Upper lobe of left lung (tissue), 6 donors: Measurements from ENCODE around the gene ETFB. TPM values are rescaled to one million over a fixed set of nuclear protein-coding genes. Genes with fewer than 3 reads are reported as not detected.

ENCODE experiments used
- ATAC-seq, 2 donors: fragments of 200-7000 bp; cut with Tn5 transposase; one replicate each; pipeline ENCODE4 v1.9.1; 2022; ENCODE audit warnings: mild to moderate bottlenecking in 2 of 2, moderate library complexity in 2 of 2; ENCODE audit not compliant: low FRiP score in 2 of 2
- DNase-seq, 2 donors: peaks; one replicate each; pipeline ENCODE4 v3.0.0-alpha.2; 2019 to 2020
- H3K27ac ChIP-seq, 4 donors: fragments of 200-600 bp; sonication (generic); one replicate each; pipeline ENCODE4 v1.5.1; 2016 to 2019
- H3K27me3 ChIP-seq, 4 donors: fragments of 200-600 bp; sonication (generic); one replicate each; pipeline ENCODE4 v1.5.1; 2017 to 2019
- H3K36me3 ChIP-seq, 4 donors: fragments of 200-600 bp; sonication (generic); one replicate each; pipeline ENCODE4 v1.5.1; 2016 to 2019
- H3K4me1 ChIP-seq, 4 donors: fragments of 200-600 bp; sonication (generic); one replicate each; pipeline ENCODE4 v1.5.1; 2018 to 2019
- H3K4me3 ChIP-seq, 4 donors: fragments of 200-600 bp; sonication (generic); one replicate each; pipeline ENCODE4 v1.5.1; 2017 to 2019; ENCODE audit warnings: mild to moderate bottlenecking in 2 of 4, moderate library complexity in 1 of 4
- H3K9me3 ChIP-seq, 4 donors: fragments of 200-600 bp; sonication (generic); one replicate each; pipeline ENCODE4 v1.5.1; 2018 to 2019
- EP300 ChIP-seq, 4 donors: sonication (generic); formaldehyde crosslinking; IDR thresholded peaks; one replicate each; pipeline ENCODE4 v1.5.1; 2017; ENCODE audit warnings: antibody characterized with exemption in 4 of 4, control low read depth in 2 of 4
- POLR2A ChIP-seq, 4 donors: fragments of 450-650 bp; IDR thresholded peaks; one replicate each; pipeline ENCODE4 v1.5.1; 2016 to 2017; ENCODE audit warnings: antibody characterized with exemption in 4 of 4, mild to moderate bottlenecking in 2 of 4
- POLR2AphosphoS5 ChIP-seq, 2 donors: sonication (generic); formaldehyde crosslinking; IDR thresholded peaks; one replicate each; pipeline ENCODE4 v1.5.1; 2017; ENCODE audit warnings: antibody characterized with exemption in 2 of 2
- WGBS, 2 donors: methylation state at CpG; one replicate each; pipeline ENCODE4 v1.1.5; 2017 to 2018; 5-methylcytosine and 5-hydroxymethylcytosine counted together
- total RNA-seq, 6 donors: library from RNA; depleted of rRNA in 4 of 6; stranded (reverse); fragments of >200 nt in 4 of 6; gene quantifications; one replicate each; pipeline versions ENCODE4 v1.1.0 to v1.2.1, GENCODE V29; 2016 to 2021
- TF ChIP-seq, protein P1 (sequence below), 6 experiments: fragments of 450-650 bp in 4 of 6; fragments of 200-600 bp in 2 of 6; sonication (generic) in 2 of 6; IDR thresholded peaks; one replicate each; pipeline ENCODE4 v1.5.1; 2016 to 2019; ENCODE audit warnings: antibody characterized with exemption in 6 of 6
- donor health status: DM: no; HTN: no; CAD: no; lungs with moderate emphysema.
- donor health status: DM: no; HTN: yes; CAD: no; lungs with severe emphysema.

Gene ETFB
- total RNA-seq, 6 donors from 2014 or later: 59.7 to 102 (median 86.6) TPM

DNA sequence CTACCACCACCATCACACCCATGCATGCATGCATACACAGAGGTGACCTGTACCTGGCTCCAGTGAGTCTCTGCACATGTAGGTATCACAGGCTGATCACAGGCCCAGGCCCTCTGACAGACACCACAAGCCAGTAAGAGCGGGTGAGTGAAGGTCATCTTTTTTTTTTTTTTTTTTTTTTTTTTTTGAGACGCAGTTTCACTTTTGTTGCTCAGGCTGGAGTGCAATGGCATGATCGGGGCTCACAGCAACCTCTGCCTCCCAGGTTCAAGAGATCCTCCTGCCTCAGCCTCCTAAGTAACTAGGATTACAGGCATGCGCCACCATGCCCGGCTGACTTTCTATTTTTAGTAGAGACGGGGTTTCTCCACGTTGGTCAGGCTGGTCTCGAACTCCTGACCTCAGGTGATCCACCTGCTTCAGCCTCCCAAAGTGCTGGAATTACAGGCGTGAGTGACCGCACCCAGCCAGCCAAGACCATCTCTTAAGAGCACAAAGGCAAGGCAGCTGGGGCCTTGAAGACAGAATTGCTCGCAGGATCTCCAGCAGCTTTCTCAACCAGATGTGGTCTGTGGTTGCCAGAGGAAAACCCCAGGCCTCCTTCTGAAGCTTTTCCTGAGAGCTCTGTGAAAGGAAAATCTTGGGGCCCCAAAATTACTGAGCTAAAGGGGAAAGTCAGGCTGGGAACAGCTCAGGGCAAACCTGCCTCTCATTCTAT, 9.5 kb upstream of the ETFB start:
- ATAC-seq (no peak), DNase-seq (no peak)
- H3K36me3 ChIP-seq: no peaks in the 10 kb centered on the region
- TF ChIP-seq POLR2AphosphoS5 (IDR thresholded peaks at IDR 0.05): no peak
- H3K27me3 ChIP-seq: no peaks in the 10 kb centered on the region
- H3K4me3 ChIP-seq: no peak overlapping the region
- WGBS, 2 donors: 42 to 79% methylated on average over 11 of the region's 11 CpGs
- no peaks in the 10 kb centered on the region for H3K9me3 ChIP-seq
- no peak overlapping the region for H3K27ac ChIP-seq
- H3K4me1 ChIP-seq: peaks cover 0 to 4% (median 0%) of the 10 kb centered on the region in 4 donors

DNA sequence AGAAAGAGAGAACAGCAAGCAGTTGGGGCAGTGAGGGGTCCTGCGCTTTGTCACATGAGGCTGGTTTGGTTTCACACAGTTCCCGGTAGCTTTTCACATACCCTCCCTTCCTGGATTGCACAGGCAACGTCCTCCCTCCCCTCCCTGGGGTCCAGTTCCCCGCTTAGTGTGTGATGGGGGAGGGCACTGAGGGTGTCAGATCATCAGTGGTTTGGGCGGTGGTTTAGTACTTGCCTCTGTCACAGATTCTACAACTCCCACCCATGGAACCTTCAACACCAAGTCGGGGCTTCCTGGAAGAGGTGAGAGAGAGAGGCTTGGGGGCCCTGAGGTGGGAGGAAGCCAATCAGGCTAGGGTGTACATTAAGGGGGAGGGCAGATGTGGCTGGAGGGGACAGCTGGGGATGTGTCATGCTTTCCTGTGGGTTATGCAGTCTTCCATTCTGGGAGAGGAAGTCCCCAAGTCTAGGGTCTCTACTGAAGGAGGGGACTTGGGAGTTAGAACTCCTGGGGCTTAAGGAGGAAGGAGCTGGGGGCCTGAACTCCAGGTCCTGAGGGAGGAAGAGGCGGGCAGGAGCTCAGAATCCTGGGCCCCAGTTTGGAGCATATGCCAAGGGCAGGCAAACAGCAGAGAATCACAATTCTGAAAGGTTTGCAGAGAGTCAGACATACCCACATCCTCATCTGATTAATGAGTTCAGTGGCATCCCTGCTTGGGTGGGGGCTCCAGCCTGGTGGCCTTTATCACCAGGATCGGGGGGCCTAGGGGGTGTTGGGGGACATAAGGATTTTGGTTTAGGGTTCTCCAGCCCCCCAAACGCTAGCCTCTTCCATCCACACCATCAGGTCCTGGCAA, 6.7 kb upstream of the ETFB start, which contains the start of gene NKG7:
Gene NKG7 (minus strand): TSS at position 6 of the 856 bp plus-strand sequence. CDS start 119 bp downstream, outside the sequence.
- DNase-seq (peak in 1 of 2 donors; percentile 44), ATAC-seq (no peak)
- H3K4me1 ChIP-seq: peaks cover 3 to 12% (median 8%) of the 10 kb centered on the region in 4 donors
- H3K36me3 ChIP-seq: no peaks in the 10 kb centered on the region
- WGBS, 2 donors: 36 to 39% methylated on average over 7 to 9 of the region's 9 CpGs
- H3K4me3 ChIP-seq: peak within 1 kb of the TSS in 3 of 4 donors; percentile 8 to 34 (median 20)
- H3K27ac ChIP-seq: peak within 1 kb of the TSS; percentile 40 to 72 (median 64)
- H3K9me3 ChIP-seq: no peaks in the 10 kb centered on the region
- TF ChIP-seq, protein P1, sequence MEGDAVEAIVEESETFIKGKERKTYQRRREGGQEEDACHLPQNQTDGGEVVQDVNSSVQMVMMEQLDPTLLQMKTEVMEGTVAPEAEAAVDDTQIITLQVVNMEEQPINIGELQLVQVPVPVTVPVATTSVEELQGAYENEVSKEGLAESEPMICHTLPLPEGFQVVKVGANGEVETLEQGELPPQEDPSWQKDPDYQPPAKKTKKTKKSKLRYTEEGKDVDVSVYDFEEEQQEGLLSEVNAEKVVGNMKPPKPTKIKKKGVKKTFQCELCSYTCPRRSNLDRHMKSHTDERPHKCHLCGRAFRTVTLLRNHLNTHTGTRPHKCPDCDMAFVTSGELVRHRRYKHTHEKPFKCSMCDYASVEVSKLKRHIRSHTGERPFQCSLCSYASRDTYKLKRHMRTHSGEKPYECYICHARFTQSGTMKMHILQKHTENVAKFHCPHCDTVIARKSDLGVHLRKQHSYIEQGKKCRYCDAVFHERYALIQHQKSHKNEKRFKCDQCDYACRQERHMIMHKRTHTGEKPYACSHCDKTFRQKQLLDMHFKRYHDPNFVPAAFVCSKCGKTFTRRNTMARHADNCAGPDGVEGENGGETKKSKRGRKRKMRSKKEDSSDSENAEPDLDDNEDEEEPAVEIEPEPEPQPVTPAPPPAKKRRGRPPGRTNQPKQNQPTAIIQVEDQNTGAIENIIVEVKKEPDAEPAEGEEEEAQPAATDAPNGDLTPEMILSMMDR (IDR thresholded peaks at IDR 0.05): no peak
- TF ChIP-seq POLR2AphosphoS5 (IDR thresholded peaks at IDR 0.05): peak in 1 of 2 donors; percentile 10
- H3K27me3 ChIP-seq: no peaks in the 10 kb centered on the region

DNA sequence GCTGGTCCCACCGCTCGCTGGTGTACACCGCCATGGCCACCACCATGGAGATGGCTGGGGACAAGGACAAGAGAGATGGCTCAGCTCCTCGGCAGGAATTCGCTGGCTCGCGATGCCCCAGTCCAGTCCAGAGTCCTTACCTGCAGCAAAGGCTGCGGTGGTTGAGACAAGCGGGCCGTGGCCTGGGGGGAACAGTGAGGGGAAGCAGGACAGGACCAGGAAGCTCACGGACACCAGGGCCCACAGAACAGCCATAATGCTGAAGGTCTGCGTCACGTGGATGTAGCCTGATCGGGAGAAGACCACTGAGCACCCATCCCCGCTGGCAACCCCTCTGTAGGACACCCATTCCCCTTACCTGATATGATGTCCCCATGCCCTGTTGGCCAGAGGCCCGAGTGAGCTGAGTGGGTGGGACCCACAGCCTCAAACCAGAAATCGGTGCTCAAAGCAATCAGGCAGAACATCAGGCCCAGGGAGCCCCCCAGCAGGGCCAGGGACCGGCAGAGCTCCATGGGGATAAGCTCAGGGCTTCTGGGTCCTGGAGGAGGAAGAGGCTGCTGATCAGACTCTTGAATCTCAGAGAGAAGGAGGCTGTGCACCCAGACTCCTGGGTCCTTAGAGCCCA, 5.9 kb upstream of the ETFB start:
- peak overlapping the region in 3 of 4 donors; percentile 2 to 34 (median 20) for H3K4me3 ChIP-seq
- H3K4me1 ChIP-seq: peaks cover 3 to 13% (median 8%) of the 10 kb centered on the region in 4 donors
- H3K27ac ChIP-seq: peak overlapping the region; percentile 40 to 72 (median 64)
- TF ChIP-seq, protein P1 (IDR thresholded peaks at IDR 0.05): no peak
- TF ChIP-seq POLR2A (IDR thresholded peaks at IDR 0.05) (no peak), POLR2AphosphoS5 (IDR thresholded peaks at IDR 0.05) (no peak), EP300 (IDR thresholded peaks at IDR 0.05) (no peak)
- DNase-seq (no peak), ATAC-seq (no peak)
- H3K9me3 ChIP-seq: no peaks in the 10 kb centered on the region
- WGBS, 2 donors: 74 to 95% methylated on average over 4 to 17 of the region's 18 CpGs
- H3K36me3 ChIP-seq: no peaks in the 10 kb centered on the region
- H3K27me3 ChIP-seq: no peaks in the 10 kb centered on the region

DNA sequence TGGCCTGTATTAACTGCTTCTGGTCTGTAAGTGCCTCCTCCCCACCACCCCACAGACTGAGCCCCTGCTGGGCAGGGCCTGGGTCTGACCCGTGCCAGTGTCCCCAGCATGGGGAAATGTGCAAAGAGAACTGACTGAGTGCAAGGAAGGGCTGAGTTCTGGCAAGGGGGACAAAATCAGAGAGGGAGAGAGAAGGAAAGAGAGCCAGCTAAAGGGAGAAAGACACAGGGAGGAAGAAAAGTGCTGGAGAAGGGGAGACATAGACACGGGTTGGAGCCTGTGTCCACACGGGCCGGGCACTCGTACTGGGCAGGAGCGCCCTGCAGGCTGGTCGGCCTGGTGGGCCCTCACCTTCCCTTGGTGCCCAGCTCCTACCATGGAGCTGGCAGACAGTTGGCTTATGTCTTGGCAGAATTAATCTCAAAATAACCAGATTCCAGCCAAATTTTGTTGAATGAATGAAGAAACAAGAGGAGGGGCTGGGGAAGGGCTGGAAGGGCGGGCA, 5.0 kb upstream of the ETFB start:
- ATAC-seq (no peak), DNase-seq (no peak)
- TF ChIP-seq POLR2A (IDR thresholded peaks at IDR 0.05) (no peak), POLR2AphosphoS5 (IDR thresholded peaks at IDR 0.05) (no peak), EP300 (IDR thresholded peaks at IDR 0.05) (no peak)
- TF ChIP-seq, protein P1 (IDR thresholded peaks at IDR 0.05): no peak
- H3K4me1 ChIP-seq: peaks cover 3 to 20% (median 8%) of the 10 kb centered on the region in 4 donors
- H3K27ac ChIP-seq: peak overlapping the region in 2 of 4 donors; percentile 70 to 72
- H3K36me3 ChIP-seq: no peaks in the 10 kb centered on the region
- H3K27me3 ChIP-seq: no peaks in the 10 kb centered on the region
- H3K4me3 ChIP-seq: peak overlapping the region in 3 of 4 donors; percentile 8 to 34 (median 10)
- H3K9me3 ChIP-seq: no peaks in the 10 kb centered on the region
- 58 to 75% methylated on average over 8 of the region's 8 CpGs for WGBS, 2 donors
